Chondrocyte (in vitro differentiated cells): Measurements from ENCODE around the gene KANK2. TPM values are rescaled to one million over a fixed set of nuclear protein-coding genes. Genes with fewer than 3 reads are reported as not detected.
"Not testable (repeated sequence)": the region's sequence is repeated elsewhere in the genome, so short reads cannot be mapped to it uniquely, and the experiment has no call there.

Experiments
- DNase-seq: peaks from one replicate; pipeline ENCODE4 v3.0.0; 2021; ENCODE audit warnings: mixed read lengths, low spot score
- H3K27ac Mint-ChIP-seq: one replicate; pipeline ENCODE4 v1.8.0; 2021; ENCODE audit warnings: mild to moderate bottlenecking, moderate library complexity, mixed read lengths; ENCODE audit not compliant: unreplicated experiment
- H3K27me3 Mint-ChIP-seq: 2 replicates; pipeline ENCODE4 v1.8.0; 2021; ENCODE audit warnings: low read depth, mixed read lengths
- H3K36me3 Mint-ChIP-seq: 2 replicates; pipeline ENCODE4 v1.8.0; 2021; ENCODE audit warnings: low read depth, mixed read lengths
- H3K4me1 Mint-ChIP-seq: 2 replicates; pipeline ENCODE4 v1.8.0; 2021; ENCODE audit warnings: low read depth, mild to moderate bottlenecking, mixed read lengths
- H3K4me3 Mint-ChIP-seq: one replicate; pipeline ENCODE4 v1.8.0; 2021; ENCODE audit warnings: mild to moderate bottlenecking, moderate library complexity, mixed read lengths; ENCODE audit not compliant: unreplicated experiment
- H3K9me3 Mint-ChIP-seq: 2 replicates; pipeline ENCODE4 v1.8.0; 2021; ENCODE audit warnings: low read depth, mixed read lengths
- total RNA-seq: library from RNA; stranded (reverse); gene quantifications from 3 replicates; pipeline ENCODE4 v1.2.1, GENCODE V29; 2021
- TF ChIP-seq, protein P1 (sequence below): fragments of 200-600 bp; sonication (generic); IDR thresholded peaks from 2 replicates; pipeline ENCODE4 v1.5.0; 2021; ENCODE audit warnings: antibody characterized with exemption, mild to moderate bottlenecking, moderate library complexity

Gene KANK2
- total RNA-seq, 1 donor from 2014 or later: 243 TPM

- H3K36me3 Mint-ChIP-seq: peaks cover 26% of the 10 kb centered on the region
- no peaks in the 10 kb centered on the region for H3K27me3 Mint-ChIP-seq
- H3K9me3 Mint-ChIP-seq: no peaks in the 10 kb centered on the region
- DNase-seq: peak; percentile 86
- TF ChIP-seq, protein P1, sequence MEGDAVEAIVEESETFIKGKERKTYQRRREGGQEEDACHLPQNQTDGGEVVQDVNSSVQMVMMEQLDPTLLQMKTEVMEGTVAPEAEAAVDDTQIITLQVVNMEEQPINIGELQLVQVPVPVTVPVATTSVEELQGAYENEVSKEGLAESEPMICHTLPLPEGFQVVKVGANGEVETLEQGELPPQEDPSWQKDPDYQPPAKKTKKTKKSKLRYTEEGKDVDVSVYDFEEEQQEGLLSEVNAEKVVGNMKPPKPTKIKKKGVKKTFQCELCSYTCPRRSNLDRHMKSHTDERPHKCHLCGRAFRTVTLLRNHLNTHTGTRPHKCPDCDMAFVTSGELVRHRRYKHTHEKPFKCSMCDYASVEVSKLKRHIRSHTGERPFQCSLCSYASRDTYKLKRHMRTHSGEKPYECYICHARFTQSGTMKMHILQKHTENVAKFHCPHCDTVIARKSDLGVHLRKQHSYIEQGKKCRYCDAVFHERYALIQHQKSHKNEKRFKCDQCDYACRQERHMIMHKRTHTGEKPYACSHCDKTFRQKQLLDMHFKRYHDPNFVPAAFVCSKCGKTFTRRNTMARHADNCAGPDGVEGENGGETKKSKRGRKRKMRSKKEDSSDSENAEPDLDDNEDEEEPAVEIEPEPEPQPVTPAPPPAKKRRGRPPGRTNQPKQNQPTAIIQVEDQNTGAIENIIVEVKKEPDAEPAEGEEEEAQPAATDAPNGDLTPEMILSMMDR: no peak
- peaks cover 73% of the 10 kb centered on the region for H3K4me1 Mint-ChIP-seq
- peak overlapping the region; percentile 41 for H3K4me3 Mint-ChIP-seq
- H3K27ac Mint-ChIP-seq: peak overlapping the region; percentile 84
These were observed 6.0 kb downstream of the KANK2 start for GRCh38 chr19:11191273-11191755.

GRCh38 chr19:11190501-11190900, 6.8 kb downstream of the KANK2 start:
- Mint-ChIP-seq H3K4me3 (peak overlapping the region; percentile 48), H3K9me3 (no peaks in the 10 kb centered on the region), H3K36me3 (peaks cover 29% of the 10 kb centered on the region), H3K4me1 (peaks cover 73% of the 10 kb centered on the region), H3K27ac (peak overlapping the region; percentile 88), H3K27me3 (no peaks in the 10 kb centered on the region)
- no peak for DNase-seq
- TF ChIP-seq, protein P1: no peak

- Mint-ChIP-seq H3K4me1 (peaks cover 71% of the 10 kb centered on the region), H3K9me3 (peaks cover 5% of the 10 kb centered on the region), H3K4me3 (peak overlapping the region; percentile 32), H3K36me3 (peaks cover 40% of the 10 kb centered on the region), H3K27ac (peak overlapping the region; percentile 89), H3K27me3 (no peaks in the 10 kb centered on the region)
- no peak for DNase-seq
- TF ChIP-seq, protein P1: no peak
These were observed 9.9 kb downstream of the KANK2 start for GRCh38 chr19:11187441-11187840.

GRCh38 chr19:11182994-11183393, 14.4 kb downstream of the KANK2 start:
- DNase-seq: no peak
- peaks cover 5% of the 10 kb centered on the region for H3K9me3 Mint-ChIP-seq
- no peaks in the 10 kb centered on the region for H3K27me3 Mint-ChIP-seq
- peaks cover 46% of the 10 kb centered on the region for H3K36me3 Mint-ChIP-seq
- no peak overlapping the region for H3K27ac Mint-ChIP-seq
- TF ChIP-seq, protein P1: no peak
- H3K4me1 Mint-ChIP-seq: peaks cover 61% of the 10 kb centered on the region
- H3K4me3 Mint-ChIP-seq: no peak overlapping the region

DNA sequence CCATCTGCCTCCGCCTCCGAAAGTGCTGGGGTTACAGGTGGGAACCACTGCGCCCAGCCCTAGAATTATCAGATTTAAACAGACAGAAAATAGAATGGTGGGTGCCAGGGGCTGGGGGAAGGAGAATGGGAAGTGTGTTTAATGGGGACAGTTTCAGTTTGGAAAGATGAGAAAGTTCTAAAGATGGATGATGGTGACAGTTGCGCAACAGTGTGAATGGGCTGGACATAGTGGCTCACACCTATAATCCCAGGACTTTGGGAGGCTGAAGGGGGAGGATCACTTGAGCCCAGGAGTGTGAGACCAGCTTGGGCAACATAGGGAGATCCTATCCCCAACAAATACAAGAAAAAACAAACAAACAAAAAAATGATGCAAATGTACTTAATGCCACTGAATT, 15.9 kb downstream of the KANK2 start:
- Mint-ChIP-seq H3K4me1 (peaks cover 46% of the 10 kb centered on the region), H3K4me3 (no peak overlapping the region), H3K9me3 (peaks cover 5% of the 10 kb centered on the region), H3K36me3 (peaks cover 45% of the 10 kb centered on the region), H3K27ac (no peak overlapping the region), H3K27me3 (no peaks in the 10 kb centered on the region)
- TF ChIP-seq, protein P1: no peak
- DNase-seq: no peak

GRCh38 chr19:11180975-11181374, 16.4 kb downstream of the KANK2 start:
- H3K4me3 Mint-ChIP-seq, DNase-seq, H3K9me3 Mint-ChIP-seq, H3K27me3 Mint-ChIP-seq, H3K27ac Mint-ChIP-seq: not testable (repeated sequence)
- Mint-ChIP-seq H3K36me3 (peaks cover 46% of the 10 kb centered on the region), H3K4me1 (peaks cover 40% of the 10 kb centered on the region)
